GM23248 (cell line): ENCODE data around the gene KIF17. TPM values are rescaled to one million over a fixed set of nuclear protein-coding genes. Genes with fewer than 3 reads are reported as not detected.

Experiments used
- DNase-seq: peaks from one replicate; pipeline ENCODE4 v3.0.0-alpha.2; 2015
- H2AFZ ChIP-seq: fragments of 200-600 bp; sonication (generic); 2 replicates; pipeline ENCODE4 v1.6.1; 2016; ENCODE audit warnings: antibody characterized with exemption
- H3F3A ChIP-seq: fragments of 200-600 bp; sonication (generic); 2 replicates; pipeline ENCODE4 v1.6.1; 2016; ENCODE audit warnings: mild to moderate bottlenecking, antibody characterized with exemption, mixed run types; ENCODE audit not compliant: insufficient read depth
- H3K27ac ChIP-seq: fragments of 200-600 bp; sonication (generic); 2 replicates; pipeline ENCODE4 v1.5.1; 2016; ENCODE audit warnings: mild to moderate bottlenecking
- H3K27me3 ChIP-seq: fragments of 200-600 bp; sonication (generic); replicated peaks from 2 replicates; pipeline ENCODE4 v1.6.1; 2016; ENCODE audit warnings: mild to moderate bottlenecking; ENCODE audit not compliant: insufficient read depth
- H3K36me3 ChIP-seq: fragments of 200-600 bp; sonication (generic); 2 replicates; pipeline ENCODE4 v1.6.1; 2016; ENCODE audit warnings: low read depth, mild to moderate bottlenecking
- H3K4me1 ChIP-seq: fragments of 200-600 bp; sonication (generic); 2 replicates; pipeline ENCODE4 v1.6.1; 2016; ENCODE audit warnings: mild to moderate bottlenecking; ENCODE audit not compliant: insufficient read depth
- H3K4me2 ChIP-seq: fragments of 200-600 bp; sonication (generic); one replicate; pipeline ENCODE4 v1.6.1; 2016; ENCODE audit warnings: mild to moderate bottlenecking; ENCODE audit not compliant: unreplicated experiment
- H3K4me3 ChIP-seq: fragments of 200-600 bp; sonication (generic); 2 replicates; pipeline ENCODE4 v1.5.1; 2016; ENCODE audit warnings: mild to moderate bottlenecking
- H3K79me2 ChIP-seq: fragments of 200-600 bp; sonication (generic); 2 replicates; pipeline ENCODE4 v1.6.1; 2016; ENCODE audit warnings: mild to moderate bottlenecking; ENCODE audit not compliant: insufficient read depth
- H3K9ac ChIP-seq: fragments of 200-600 bp; sonication (generic); 2 replicates; pipeline ENCODE4 v1.6.1; 2016; ENCODE audit warnings: mild to moderate bottlenecking
- H3K9me2 ChIP-seq: fragments of 200-600 bp; sonication (generic); 2 replicates; pipeline ENCODE4 v1.6.1; 2016; ENCODE audit warnings: mixed run types, mild to moderate bottlenecking, moderate library complexity; ENCODE audit not compliant: insufficient read depth
- H3K9me3 ChIP-seq: fragments of 200-600 bp; sonication (generic); one replicate; pipeline ENCODE4 v1.6.1; 2017; ENCODE audit warnings: low read depth
- H4K20me1 ChIP-seq: fragments of 200-600 bp; sonication (generic); 2 replicates; pipeline ENCODE4 v1.6.0; 2016; ENCODE audit not compliant: insufficient read depth
- EZH2 ChIP-seq: fragments of 200-600 bp; sonication (generic); IDR thresholded peaks from 2 replicates; pipeline ENCODE4 v1.6.1; 2018; ENCODE audit warnings: antibody characterized with exemption, mild to moderate bottlenecking; ENCODE audit not compliant: insufficient read depth, poor library complexity, severe bottlenecking
- EZH2phosphoT487 ChIP-seq: fragments of 200-600 bp; sonication (generic); IDR thresholded peaks from 2 replicates; pipeline ENCODE4 v1.6.1; 2018; ENCODE audit warnings: antibody characterized with exemption, moderate library complexity, mild to moderate bottlenecking, low read depth; ENCODE audit not compliant: insufficient read depth
- WGBS, 2 experiments: methylation state at CpG; one replicate each; pipeline ENCODE4 v1.1.6; 2015 to 2017; ENCODE audit warnings: low lambda C conversion rate in 2 of 2, low coverage in 1 of 2; ENCODE audit errors: missing lambda C conversion rate in 2 of 2; 5-methylcytosine and 5-hydroxymethylcytosine counted together
- in situ Hi-C: fragments of 300-500 bp; cut with MboI; formaldehyde crosslinking; loops from 2 replicates; pipeline ENCODE4 v1.15.0; 2020
- polyA plus RNA-seq: library from polyadenylated mRNA; unstranded; fragments of >200 nt; fragmentation: Nextera tagmentation; extraction: Ambion mirVana; gene quantifications from 2 replicates; pipeline ENCODE4 v1.2.1, GENCODE V29; 2016
- total RNA-seq: library from RNA; depleted of rRNA; stranded (reverse); fragments of >200 nt; shearing (Covaris generic); gene quantifications from 2 replicates; pipeline ENCODE4 v1.2.3, GENCODE V29; 2014

The KIF17 gene
- total and polyA plus RNA-seq, 2 experiments from 2014 or later, result 0.11 to 0.31 TPM

GRCh38 chr1:20696397-20697333, 21.1 kb downstream of the KIF17 start:
- WGBS, 2 experiments, result 2 to 3% methylated on average over 33 to 42 of the region's 46 CpGs
- DNase-seq, result peak; percentile 97
- Histone ChIP-seq H3K27me3 (no peaks in the 10 kb centered on the region), H3K4me3 (peak overlapping the region; percentile 90), H3F3A (no peaks in the 10 kb centered on the region), H3K27ac (peak overlapping the region; percentile 88), H3K9me2 (no peaks in the 10 kb centered on the region), H3K36me3 (no peaks in the 10 kb centered on the region), H3K79me2 (no peaks in the 10 kb centered on the region), H3K9me3 (no peaks in the 10 kb centered on the region), H2AFZ (peak overlapping the region; percentile 100), H3K4me2 (peak overlapping the region; percentile 96), H4K20me1 (no peaks in the 10 kb centered on the region), H3K9ac (peak overlapping the region; percentile 85), H3K4me1 (peaks cover 22% of the 10 kb centered on the region)
- TF ChIP-seq EZH2, result no peak
- no peak for TF ChIP-seq EZH2phosphoT487
- in situ Hi-C loops, result loop anchor here (10.0 kb wide), 1 partner anchor 488 kb away; no protein-coding TSS in a partner anchor

- Histone ChIP-seq H3K36me3 (no peaks in the 10 kb centered on the region), H2AFZ (no peak overlapping the region), H3K27ac (no peak overlapping the region), H3K4me3 (no peak overlapping the region), H3K9ac (no peak overlapping the region), H3F3A (no peaks in the 10 kb centered on the region), H4K20me1 (no peaks in the 10 kb centered on the region), H3K79me2 (no peaks in the 10 kb centered on the region), H3K4me1 (peaks cover 22% of the 10 kb centered on the region), H3K9me3 (no peaks in the 10 kb centered on the region), H3K9me2 (no peaks in the 10 kb centered on the region), H3K4me2 (no peak overlapping the region), H3K27me3 (no peaks in the 10 kb centered on the region)
- in situ Hi-C loops, result loop anchor here (10.0 kb wide), 1 partner anchor 489 kb away; no protein-coding TSS in a partner anchor
- 73 to 74% methylated on average over 10 of the region's 10 CpGs for WGBS, 2 experiments
- TF ChIP-seq EZH2phosphoT487 (no peak), EZH2 (no peak)
- no peak for DNase-seq
These were observed 22.3 kb downstream of the KIF17 start for GRCh38 chr1:20695515-20695914.

GRCh38 chr1:20693623-20694022, 24.2 kb downstream of the KIF17 start:
- 43 to 64% methylated on average over 2 of the region's 2 CpGs for WGBS, 2 experiments
- Histone ChIP-seq H3K9ac (no peak overlapping the region), H3K9me3 (no peaks in the 10 kb centered on the region), H3K27ac (no peak overlapping the region), H4K20me1 (no peaks in the 10 kb centered on the region), H2AFZ (no peak overlapping the region), H3K4me3 (no peak overlapping the region), H3K36me3 (no peaks in the 10 kb centered on the region), H3F3A (no peaks in the 10 kb centered on the region), H3K27me3 (no peaks in the 10 kb centered on the region), H3K9me2 (no peaks in the 10 kb centered on the region), H3K79me2 (no peaks in the 10 kb centered on the region), H3K4me2 (no peak overlapping the region), H3K4me1 (peaks cover 16% of the 10 kb centered on the region)
- in situ Hi-C loops, result loop anchor here (10.0 kb wide), 1 partner anchor 491 kb away; no protein-coding TSS in a partner anchor
- DNase-seq, result no peak
- TF ChIP-seq EZH2 (no peak), EZH2phosphoT487 (no peak)

GRCh38 chr1:20691872-20692271, 25.9 kb downstream of the KIF17 start:
- Histone ChIP-seq H3F3A (no peaks in the 10 kb centered on the region), H3K27ac (no peak overlapping the region), H3K27me3 (no peaks in the 10 kb centered on the region), H2AFZ (no peak overlapping the region), H4K20me1 (no peaks in the 10 kb centered on the region), H3K79me2 (no peaks in the 10 kb centered on the region), H3K9ac (no peak overlapping the region), H3K4me1 (no peaks in the 10 kb centered on the region), H3K36me3 (no peaks in the 10 kb centered on the region), H3K4me3 (no peak overlapping the region), H3K9me3 (no peaks in the 10 kb centered on the region), H3K9me2 (no peaks in the 10 kb centered on the region), H3K4me2 (no peak overlapping the region)
- no peak for TF ChIP-seq EZH2
- in situ Hi-C loops, result loop anchor here (10.0 kb wide), 1 partner anchor 493 kb away; no protein-coding TSS in a partner anchor
- DNase-seq, result no peak
- 64 to 73% methylated on average over 1 of the region's 1 CpG for WGBS, 2 experiments
